Skin of body (tissue), 2 donors: Measurements from ENCODE around the gene DLX3. TPM values are rescaled to one million over a fixed set of nuclear protein-coding genes. Genes with fewer than 3 reads are reported as not detected.
"Not testable (repeated sequence)": the region's sequence is repeated elsewhere in the genome, so short reads cannot be mapped to it uniquely, and the experiment has no call there.

Experiments
- DNase-seq: peaks from one replicate; lab custom pipeline; 2025; lab: John Stamatoyannopoulos, UW
- total RNA-seq: library from RNA; depleted of rRNA; stranded (reverse); fragments of >200 nt; gene quantifications from one replicate; pipeline ENCODE4 v1.2.3, GENCODE V29; 2014

DLX3 gene
- 20.3 TPM for total RNA-seq

GRCh38 chr17:49995055-49995738, at the start of gene DLX3:
Gene DLX3, minus strand, starts transcription at chr17:49995224. Its CDS starts 226 bp downstream, at chr17:49994998.
- DNase-seq: peak; percentile 31

GRCh38 chr17:50044483-50044882, 49.5 kb upstream of the DLX3 start:
- no peak for DNase-seq

GRCh38 chr17:50043290-50044148, 48.5 kb upstream of the DLX3 start:
- DNase-seq: no peak

- DNase-seq: no peak
Observed at GRCh38 chr17:50042211-50042610, 47.2 kb upstream of the DLX3 start.

- not testable (repeated sequence) for DNase-seq
Observed at GRCh38 chr17:50040496-50040895, 45.5 kb upstream of the DLX3 start.

- no peak for DNase-seq
Observed at GRCh38 chr17:50039058-50039457, 44.0 kb upstream of the DLX3 start.

- DNase-seq: no peak
Observed at GRCh38 chr17:50037321-50038107, 42.5 kb upstream of the DLX3 start.

- DNase-seq: no peak
Observed at GRCh38 chr17:50036455-50037261, 41.6 kb upstream of the DLX3 start.

GRCh38 chr17:50035945-50036344, 40.9 kb upstream of the DLX3 start:
- DNase-seq: no peak

GRCh38 chr17:50035421-50035879, 40.4 kb upstream of the DLX3 start:
- no peak for DNase-seq

- DNase-seq: no peak
Observed at GRCh38 chr17:50034498-50035364, 39.7 kb upstream of the DLX3 start.

GRCh38 chr17:50033316-50033715, 38.3 kb upstream of the DLX3 start:
- no peak for DNase-seq

- no peak for DNase-seq
Observed at GRCh38 chr17:50029185-50029584, 34.2 kb upstream of the DLX3 start.

GRCh38 chr17:50028736-50029120, 33.7 kb upstream of the DLX3 start:
- no peak for DNase-seq

GRCh38 chr17:50027881-50028735, 33.1 kb upstream of the DLX3 start:
- no peak for DNase-seq

GRCh38 chr17:50027172-50027880, 32.3 kb upstream of the DLX3 start:
- DNase-seq: peak; percentile 5

GRCh38 chr17:50026837-50027171, 31.8 kb upstream of the DLX3 start:
- peak; percentile 44 for DNase-seq

- no peak for DNase-seq
Observed at GRCh38 chr17:50026046-50026675, 31.1 kb upstream of the DLX3 start.
